ENCODE results near the gene RARRES2. TPM values are rescaled to one million over a fixed set of nuclear protein-coding genes. Genes with fewer than 3 reads are reported as not detected.

RARRES2 gene
- total RNA-seq, 1 experiment from 2014 or later, result not detected

GRCh38 chr7:150335108-150335773, 6.2 kb downstream of the RARRES2 start:
- Mint-ChIP-seq H3K4me3 (ENCODE audit: unreplicated experiment) (no peak overlapping the region), H3K27me3 (ENCODE audit: insufficient read depth, unreplicated experiment) (no peaks in the 10 kb centered on the region)
- CTCF ChIA-PET, result interaction anchor here (0.7 to 1.1 kb wide), 2 partner anchors 38 to 444 kb away, joined by 3 read pairs; no protein-coding TSS in a partner anchor

DNA sequence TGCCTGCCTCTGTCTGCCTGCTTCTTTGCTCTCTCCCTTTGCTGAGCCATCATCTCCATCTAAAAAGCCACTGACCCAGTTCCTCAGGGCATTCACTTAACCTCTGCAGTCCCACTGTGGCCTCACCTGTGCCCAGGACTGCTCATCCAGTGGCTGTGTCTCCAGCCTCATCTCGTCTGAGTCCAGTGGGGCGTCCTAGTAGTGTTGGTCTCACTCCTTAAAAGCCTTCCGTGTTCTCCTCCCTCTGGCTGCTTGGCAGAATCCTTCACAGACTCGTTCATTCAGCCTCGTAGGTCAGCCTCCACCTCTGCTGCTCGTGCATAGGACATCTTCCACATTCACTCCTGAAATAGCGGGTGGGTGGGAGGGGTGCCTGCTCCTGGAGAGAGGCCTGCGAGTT, 7.3 kb downstream of the RARRES2 start:
- Mint-ChIP-seq H3K4me3 (ENCODE audit: unreplicated experiment) (no peak overlapping the region), H3K27me3 (ENCODE audit: insufficient read depth, unreplicated experiment) (no peaks in the 10 kb centered on the region), H3K36me3 (ENCODE audit: insufficient read depth, unreplicated experiment) (peaks cover 14% of the 10 kb centered on the region), H3K27ac (ENCODE audit: low read depth, unreplicated experiment) (no peak overlapping the region), H3K4me1 (ENCODE audit: insufficient read depth, unreplicated experiment) (no peaks in the 10 kb centered on the region), H3K9me3 (ENCODE audit: unreplicated experiment) (no peaks in the 10 kb centered on the region)
- TF ChIP-seq, protein P1, sequence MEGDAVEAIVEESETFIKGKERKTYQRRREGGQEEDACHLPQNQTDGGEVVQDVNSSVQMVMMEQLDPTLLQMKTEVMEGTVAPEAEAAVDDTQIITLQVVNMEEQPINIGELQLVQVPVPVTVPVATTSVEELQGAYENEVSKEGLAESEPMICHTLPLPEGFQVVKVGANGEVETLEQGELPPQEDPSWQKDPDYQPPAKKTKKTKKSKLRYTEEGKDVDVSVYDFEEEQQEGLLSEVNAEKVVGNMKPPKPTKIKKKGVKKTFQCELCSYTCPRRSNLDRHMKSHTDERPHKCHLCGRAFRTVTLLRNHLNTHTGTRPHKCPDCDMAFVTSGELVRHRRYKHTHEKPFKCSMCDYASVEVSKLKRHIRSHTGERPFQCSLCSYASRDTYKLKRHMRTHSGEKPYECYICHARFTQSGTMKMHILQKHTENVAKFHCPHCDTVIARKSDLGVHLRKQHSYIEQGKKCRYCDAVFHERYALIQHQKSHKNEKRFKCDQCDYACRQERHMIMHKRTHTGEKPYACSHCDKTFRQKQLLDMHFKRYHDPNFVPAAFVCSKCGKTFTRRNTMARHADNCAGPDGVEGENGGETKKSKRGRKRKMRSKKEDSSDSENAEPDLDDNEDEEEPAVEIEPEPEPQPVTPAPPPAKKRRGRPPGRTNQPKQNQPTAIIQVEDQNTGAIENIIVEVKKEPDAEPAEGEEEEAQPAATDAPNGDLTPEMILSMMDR (IDR thresholded peaks at IDR 0.05; ENCODE audit: unreplicated experiment), result no peak
- DNase-seq (ENCODE audit: unreplicated experiment), result no peak
- intact Hi-C loops (cut with micrococcal nuclease), result no loop called here
- CTCF ChIA-PET, result no interaction called here
- BruUV-seq (replicated peaks), result no TSS peak
- POLR2A ChIA-PET, result no interaction called here

More at GRCh38 chr7:150335108-150335773, 6.2 kb downstream of the RARRES2 start:
- Mint-ChIP-seq H3K4me1 (ENCODE audit: insufficient read depth, unreplicated experiment) (no peaks in the 10 kb centered on the region), H3K36me3 (ENCODE audit: insufficient read depth, unreplicated experiment) (peaks cover 11% of the 10 kb centered on the region), H3K27ac (ENCODE audit: low read depth, unreplicated experiment) (no peak overlapping the region), H3K9me3 (ENCODE audit: unreplicated experiment) (no peaks in the 10 kb centered on the region)
- POLR2A ChIA-PET, result interaction anchor here (0.6 to 0.7 kb wide), 2 partner anchors 197 to 495 kb away, joined by 3 to 4 read pairs; no protein-coding TSS in a partner anchor
- TF ChIP-seq, protein P1 (IDR thresholded peaks at IDR 0.05; ENCODE audit: unreplicated experiment), result no peak
- intact Hi-C loops (cut with micrococcal nuclease), result no loop called here
- no peak for DNase-seq (ENCODE audit: unreplicated experiment)
- no TSS peak for BruUV-seq (replicated peaks)

DNA sequence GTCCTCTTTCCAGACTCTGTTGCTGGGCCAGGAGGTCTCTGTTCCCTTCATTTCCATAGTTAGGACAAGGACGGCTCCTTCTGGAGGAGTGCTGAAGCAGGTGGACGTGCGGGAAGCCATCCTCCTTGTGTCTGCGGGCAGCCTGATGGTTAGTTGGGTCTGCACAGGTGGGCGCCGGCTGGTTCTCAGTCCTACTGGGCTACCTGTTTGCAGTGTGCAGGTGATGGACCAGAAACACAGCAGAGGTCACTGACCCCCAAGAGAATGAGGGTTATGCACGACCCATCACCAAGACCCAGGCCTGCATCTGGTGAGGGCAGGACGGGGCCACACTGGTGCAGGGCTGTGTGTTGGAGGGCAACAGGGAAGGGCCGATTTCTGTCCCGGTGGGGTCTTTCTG, 7.8 kb downstream of the RARRES2 start:
- Mint-ChIP-seq H3K27ac (ENCODE audit: low read depth, unreplicated experiment) (no peak overlapping the region), H3K9me3 (ENCODE audit: unreplicated experiment) (no peaks in the 10 kb centered on the region), H3K36me3 (ENCODE audit: insufficient read depth, unreplicated experiment) (peaks cover 18% of the 10 kb centered on the region), H3K27me3 (ENCODE audit: insufficient read depth, unreplicated experiment) (no peaks in the 10 kb centered on the region), H3K4me1 (ENCODE audit: insufficient read depth, unreplicated experiment) (no peaks in the 10 kb centered on the region), H3K4me3 (ENCODE audit: unreplicated experiment) (no peak overlapping the region)
- no TSS peak for BruUV-seq (replicated peaks)
- POLR2A ChIA-PET, result no interaction called here
- TF ChIP-seq, protein P1 (IDR thresholded peaks at IDR 0.05; ENCODE audit: unreplicated experiment), result no peak
- intact Hi-C loops (cut with micrococcal nuclease), result no loop called here
- DNase-seq (ENCODE audit: unreplicated experiment), result no peak
- CTCF ChIA-PET, result no interaction called here

DNA sequence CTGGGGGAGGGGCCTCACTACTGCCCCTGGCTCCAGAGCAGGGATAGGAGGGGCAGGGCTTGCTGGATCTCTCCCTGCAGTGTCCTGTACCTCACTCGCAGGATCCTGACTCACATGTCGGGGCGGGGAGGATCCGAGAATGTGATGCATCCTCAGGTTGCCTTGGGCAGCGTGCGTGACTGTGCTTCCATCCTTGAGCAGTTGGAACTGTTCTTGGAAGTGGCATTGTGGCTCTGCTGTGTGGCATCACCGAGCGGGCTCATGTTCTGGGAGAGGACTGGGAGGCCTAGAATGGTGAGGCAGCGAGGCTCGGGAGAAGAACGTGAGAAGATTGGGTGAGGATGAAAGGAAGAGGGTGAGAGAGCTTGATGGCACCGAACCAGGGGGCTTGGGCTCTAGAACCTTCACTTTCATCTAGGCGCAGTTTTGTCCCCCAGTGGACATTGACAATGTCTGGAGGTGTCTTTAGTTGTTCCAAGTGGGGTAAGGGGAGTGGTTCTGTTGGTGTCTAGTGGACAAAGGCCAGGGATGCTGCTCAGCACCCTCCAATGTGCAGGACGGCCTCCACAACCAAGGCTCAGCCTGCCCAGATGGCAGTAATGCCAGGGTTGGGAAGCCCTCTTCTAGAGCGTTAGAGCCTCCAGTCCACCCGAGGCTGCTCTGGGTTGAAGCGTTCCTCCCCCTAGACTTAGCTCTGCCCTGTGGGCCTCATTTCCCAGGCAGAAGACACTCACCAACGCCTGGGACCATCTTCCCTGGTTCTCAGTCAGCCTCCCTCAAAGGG, 8.4 kb downstream of the RARRES2 start:
- no TSS peak for BruUV-seq (replicated peaks)
- H3K27ac Mint-ChIP-seq (ENCODE audit: low read depth, unreplicated experiment), result no peak overlapping the region

More for the DNA sequence above, 8.4 kb downstream of the RARRES2 start:
- no peaks in the 10 kb centered on the region for H3K9me3 Mint-ChIP-seq (ENCODE audit: unreplicated experiment)
- no peak overlapping the region for H3K4me3 Mint-ChIP-seq (ENCODE audit: unreplicated experiment)
- no peak for DNase-seq (ENCODE audit: unreplicated experiment)
- intact Hi-C loops (cut with micrococcal nuclease), result no loop called here
- no peaks in the 10 kb centered on the region for H3K27me3 Mint-ChIP-seq (ENCODE audit: insufficient read depth, unreplicated experiment)
- POLR2A ChIA-PET, result interaction anchor here (0.6 kb wide), 1 partner anchor 1133 kb away, joined by 3 read pairs; no protein-coding TSS in a partner anchor
- H3K36me3 Mint-ChIP-seq (ENCODE audit: insufficient read depth, unreplicated experiment), result peaks cover 21% of the 10 kb centered on the region
- TF ChIP-seq, protein P1 (IDR thresholded peaks at IDR 0.05; ENCODE audit: unreplicated experiment), result no peak
- CTCF ChIA-PET, result no interaction called here
- no peaks in the 10 kb centered on the region for H3K4me1 Mint-ChIP-seq (ENCODE audit: insufficient read depth, unreplicated experiment)
